ENCODE results near the gene TEF. TPM values are rescaled to one million over a fixed set of nuclear protein-coding genes. Genes with fewer than 3 reads are reported as not detected.

TEF gene
- total and polyA plus RNA-seq, 2 experiments from 2014 or later: 5.4 to 8.9 TPM

DNA sequence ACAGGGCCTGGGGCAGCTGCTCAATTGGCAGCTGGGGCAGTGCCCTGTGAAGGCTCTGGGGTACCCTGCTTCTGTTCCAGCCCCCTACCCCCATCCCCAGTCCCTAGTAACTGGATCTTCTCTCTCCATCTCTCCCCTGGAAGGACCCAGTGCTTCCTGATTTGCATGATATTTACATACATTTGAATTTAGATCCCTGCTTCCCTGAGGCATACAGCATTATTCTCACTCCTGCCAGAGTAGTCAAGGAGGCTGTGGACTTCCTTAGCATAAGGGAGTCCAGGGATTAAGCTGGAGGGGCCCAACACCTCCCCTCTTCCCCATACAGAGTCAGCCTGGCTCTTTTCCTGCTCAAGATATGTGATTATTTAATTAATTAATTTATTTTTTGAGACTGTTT, 24.7 kb downstream of the TEF start:
- no peaks in the 10 kb centered on the region for H3K27me3 ChIP-seq
- H3K4me3 ChIP-seq: no peak overlapping the region
- H2AFZ ChIP-seq: no peak overlapping the region
- H3K9me3 ChIP-seq (ENCODE audit: low read depth): no peaks in the 10 kb centered on the region
- no peak overlapping the region for H3K27ac ChIP-seq
- H4K20me1 ChIP-seq (ENCODE audit: insufficient read depth, poor library complexity, severe bottlenecking): no peaks in the 10 kb centered on the region
- no peaks in the 10 kb centered on the region for H3K79me2 ChIP-seq
- H3K4me1 ChIP-seq (ENCODE audit: insufficient read depth): peaks cover 11% of the 10 kb centered on the region
- H3K9me2 ChIP-seq (replicated peaks; ENCODE audit: insufficient read depth): no peaks in the 10 kb centered on the region
- H3K36me3 ChIP-seq (replicated peaks; ENCODE audit: insufficient read depth, low read depth): no peaks in the 10 kb centered on the region
- TF ChIP-seq, protein P1, sequence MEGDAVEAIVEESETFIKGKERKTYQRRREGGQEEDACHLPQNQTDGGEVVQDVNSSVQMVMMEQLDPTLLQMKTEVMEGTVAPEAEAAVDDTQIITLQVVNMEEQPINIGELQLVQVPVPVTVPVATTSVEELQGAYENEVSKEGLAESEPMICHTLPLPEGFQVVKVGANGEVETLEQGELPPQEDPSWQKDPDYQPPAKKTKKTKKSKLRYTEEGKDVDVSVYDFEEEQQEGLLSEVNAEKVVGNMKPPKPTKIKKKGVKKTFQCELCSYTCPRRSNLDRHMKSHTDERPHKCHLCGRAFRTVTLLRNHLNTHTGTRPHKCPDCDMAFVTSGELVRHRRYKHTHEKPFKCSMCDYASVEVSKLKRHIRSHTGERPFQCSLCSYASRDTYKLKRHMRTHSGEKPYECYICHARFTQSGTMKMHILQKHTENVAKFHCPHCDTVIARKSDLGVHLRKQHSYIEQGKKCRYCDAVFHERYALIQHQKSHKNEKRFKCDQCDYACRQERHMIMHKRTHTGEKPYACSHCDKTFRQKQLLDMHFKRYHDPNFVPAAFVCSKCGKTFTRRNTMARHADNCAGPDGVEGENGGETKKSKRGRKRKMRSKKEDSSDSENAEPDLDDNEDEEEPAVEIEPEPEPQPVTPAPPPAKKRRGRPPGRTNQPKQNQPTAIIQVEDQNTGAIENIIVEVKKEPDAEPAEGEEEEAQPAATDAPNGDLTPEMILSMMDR (IDR thresholded peaks at IDR 0.05; ENCODE audit: poor library complexity): no peak
- no peak for TF ChIP-seq EZH2 (IDR thresholded peaks at IDR 0.05; ENCODE audit: borderline replicate concordance)
- no peak for TF ChIP-seq EZH2phosphoT487 (IDR thresholded peaks at IDR 0.05; ENCODE audit: low read depth, severe bottlenecking, unreplicated experiment)
- H3K4me2 ChIP-seq: no peak overlapping the region
- DNase-seq (ENCODE audit: low spot score): no peak

DNA sequence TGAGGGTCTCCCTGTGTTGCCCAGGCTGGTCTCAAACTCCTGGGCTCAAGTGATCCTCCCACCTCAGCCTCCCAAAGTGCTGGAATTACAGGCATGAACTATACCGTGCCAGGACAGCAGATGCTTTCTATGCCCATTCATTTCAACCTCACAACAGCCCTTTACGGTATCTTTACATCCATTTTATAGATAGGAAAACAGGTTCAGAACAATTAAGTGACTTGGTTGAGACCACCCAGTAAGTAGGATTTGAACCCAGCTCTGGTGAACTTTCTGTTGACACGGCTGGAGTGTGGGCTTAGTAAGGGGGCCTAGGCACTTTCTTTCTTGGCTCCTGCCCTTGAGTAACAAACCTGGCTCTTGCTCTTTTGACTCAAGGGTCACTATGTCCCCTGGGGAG, 25.7 kb downstream of the TEF start:
- TF ChIP-seq EZH2phosphoT487 (IDR thresholded peaks at IDR 0.05; ENCODE audit: low read depth, severe bottlenecking, unreplicated experiment) (no peak), EZH2 (IDR thresholded peaks at IDR 0.05; ENCODE audit: borderline replicate concordance) (no peak)
- TF ChIP-seq, protein P1 (IDR thresholded peaks at IDR 0.05; ENCODE audit: poor library complexity): no peak
- no peak for DNase-seq (ENCODE audit: low spot score)
- Histone ChIP-seq H3K36me3 (replicated peaks; ENCODE audit: insufficient read depth, low read depth) (no peaks in the 10 kb centered on the region), H3K79me2 (peaks cover under 1% of the 10 kb centered on the region), H3K27ac (no peak overlapping the region), H4K20me1 (ENCODE audit: insufficient read depth, poor library complexity, severe bottlenecking) (no peaks in the 10 kb centered on the region), H3K4me1 (ENCODE audit: insufficient read depth) (peaks cover 5% of the 10 kb centered on the region), H3K4me3 (no peak overlapping the region), H3K9me3 (ENCODE audit: low read depth) (no peaks in the 10 kb centered on the region), H2AFZ (no peak overlapping the region), H3K9me2 (replicated peaks; ENCODE audit: insufficient read depth) (no peaks in the 10 kb centered on the region), H3K4me2 (no peak overlapping the region), H3K27me3 (no peaks in the 10 kb centered on the region)
- 97% methylated on average over 3 of the region's 3 CpGs for WGBS (ENCODE audit: low lambda C conversion rate, missing lambda C conversion rate)

- no peak overlapping the region for H3K4me2 ChIP-seq
Measured at GRCh38 chr22:41408665-41409064, 26.9 kb downstream of the TEF start.

More at GRCh38 chr22:41408665-41409064, 26.9 kb downstream of the TEF start:
- no peaks in the 10 kb centered on the region for H3K36me3 ChIP-seq (replicated peaks; ENCODE audit: insufficient read depth, low read depth)
- no peaks in the 10 kb centered on the region for H4K20me1 ChIP-seq (ENCODE audit: insufficient read depth, poor library complexity, severe bottlenecking)
- WGBS (ENCODE audit: low lambda C conversion rate, missing lambda C conversion rate): 91% methylated on average over 8 of the region's 8 CpGs
- DNase-seq (ENCODE audit: low spot score): no peak
- peaks cover 9% of the 10 kb centered on the region for H3K4me1 ChIP-seq (ENCODE audit: insufficient read depth)
- peaks cover 7% of the 10 kb centered on the region for H3K79me2 ChIP-seq
- no peak overlapping the region for H3K4me3 ChIP-seq
- TF ChIP-seq EZH2phosphoT487 (IDR thresholded peaks at IDR 0.05; ENCODE audit: low read depth, severe bottlenecking, unreplicated experiment) (no peak), EZH2 (IDR thresholded peaks at IDR 0.05; ENCODE audit: borderline replicate concordance) (no peak)
- TF ChIP-seq, protein P1 (IDR thresholded peaks at IDR 0.05; ENCODE audit: poor library complexity): no peak
- H2AFZ ChIP-seq: no peak overlapping the region
- H3K9me3 ChIP-seq (ENCODE audit: low read depth): no peaks in the 10 kb centered on the region
- no peaks in the 10 kb centered on the region for H3K27me3 ChIP-seq
- H3K9me2 ChIP-seq (replicated peaks; ENCODE audit: insufficient read depth): no peaks in the 10 kb centered on the region
- no peak overlapping the region for H3K27ac ChIP-seq
